Measurements from ENCODE around the gene AMMECR1. TPM values are rescaled to one million over a fixed set of nuclear protein-coding genes. Genes with fewer than 3 reads are reported as not detected.
A peak's percentile ranks its signal among the peaks of the same experiment; 100 is the strongest.

The AMMECR1 gene
- total RNA-seq, 1 donor from 2014 or later, result 5.7 TPM

DNA sequence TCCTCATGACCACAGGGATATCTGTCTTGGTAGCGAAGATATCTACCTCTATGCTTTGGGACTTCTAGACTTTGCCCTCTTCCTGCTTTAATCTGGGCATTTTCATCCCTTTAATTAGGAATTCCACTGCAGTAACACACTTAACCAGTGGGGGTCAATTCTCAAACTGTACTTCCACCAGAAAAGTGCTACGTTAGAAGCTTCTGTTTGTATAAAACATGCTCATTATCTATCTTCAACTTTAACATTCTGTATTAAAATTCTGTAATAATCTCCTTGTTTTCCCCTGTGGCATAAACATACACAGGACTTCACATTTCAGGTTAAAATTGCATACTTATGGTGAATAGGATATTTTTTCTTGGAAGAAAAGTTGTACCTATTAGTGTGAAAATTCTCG lies 105.6 kb downstream of the AMMECR1 start:
- no peak for DNase-seq (ENCODE audit: low spot score)

DNA sequence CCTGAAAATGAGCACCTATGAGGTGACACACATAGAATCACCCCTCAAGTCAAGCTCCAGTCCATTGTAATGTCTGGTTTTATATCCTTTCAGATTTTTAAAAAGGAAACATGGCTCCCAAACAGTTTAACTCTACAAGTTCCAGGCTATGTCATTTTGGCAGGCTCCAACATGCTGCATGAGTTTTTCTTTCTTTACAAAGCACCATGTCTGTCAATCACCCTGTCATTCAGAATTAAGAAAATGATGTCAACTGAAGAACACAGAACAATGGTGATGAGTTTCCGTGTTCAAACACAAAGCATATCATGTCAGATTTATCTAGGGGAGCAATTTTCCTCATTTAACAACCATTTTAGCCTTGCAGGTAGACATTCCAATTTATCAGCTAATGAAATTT lies 106.5 kb downstream of the AMMECR1 start:
- DNase-seq (ENCODE audit: low spot score), result no peak

GRCh38 chrX:110210417-110211139 lies 107.3 kb downstream of the AMMECR1 start:
- no peak for DNase-seq (ENCODE audit: low spot score)

- DNase-seq (ENCODE audit: low spot score), result no peak
These were observed 109.8 kb downstream of the AMMECR1 start for GRCh38 chrX:110208092-110208491.

- no peak for DNase-seq (ENCODE audit: low spot score)
These were observed 112.9 kb downstream of the AMMECR1 start for GRCh38 chrX:110204986-110205385.

GRCh38 chrX:110201799-110202198 lies 116.1 kb downstream of the AMMECR1 start:
- DNase-seq (ENCODE audit: low spot score), result no peak

DNA sequence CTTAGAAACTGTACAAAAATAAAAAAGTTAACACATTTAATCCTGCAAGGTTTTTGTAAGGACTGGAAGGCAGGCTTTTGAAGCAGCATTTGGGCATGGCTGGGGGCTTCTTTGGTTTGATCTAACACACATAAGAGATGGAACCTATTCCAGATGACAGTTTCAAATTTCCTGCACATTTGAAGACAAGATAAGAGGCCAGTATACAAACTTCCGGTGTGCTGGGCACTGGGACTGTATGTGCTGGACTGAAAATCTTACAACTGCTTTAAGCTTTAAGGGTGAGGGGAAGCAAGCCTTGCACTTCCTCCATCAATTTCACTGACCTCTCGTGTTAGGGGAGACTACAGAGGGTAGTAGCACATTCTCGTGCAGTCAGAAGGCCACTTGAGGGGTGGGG lies 122.9 kb downstream of the AMMECR1 start:
- DNase-seq (ENCODE audit: low spot score), result no peak

GRCh38 chrX:110192516-110192915 lies 125.4 kb downstream of the AMMECR1 start:
- DNase-seq (ENCODE audit: low spot score), result no peak

GRCh38 chrX:110188701-110189558 lies 129.0 kb downstream of the AMMECR1 start:
- no peak for DNase-seq (ENCODE audit: low spot score)

DNA sequence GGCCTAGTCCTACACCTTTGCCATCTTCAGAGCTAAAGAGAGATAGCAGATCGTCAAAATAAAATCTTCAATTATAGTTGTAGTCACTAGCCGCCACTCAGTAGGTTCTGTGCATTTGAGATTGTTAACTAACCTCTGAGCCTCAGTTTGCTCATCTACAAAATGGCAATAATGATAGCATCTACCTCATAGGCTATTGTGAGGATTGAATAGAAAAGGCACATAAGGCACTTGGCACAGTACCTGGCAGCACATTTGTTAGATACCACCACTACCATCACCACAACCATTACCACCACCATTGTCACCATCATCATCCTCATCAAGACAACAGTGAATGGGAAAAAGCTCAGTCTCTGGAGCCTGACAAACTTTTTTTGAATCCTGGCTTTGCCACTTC lies 134.6 kb downstream of the AMMECR1 start:
- DNase-seq (ENCODE audit: low spot score), result no peak

DNA sequence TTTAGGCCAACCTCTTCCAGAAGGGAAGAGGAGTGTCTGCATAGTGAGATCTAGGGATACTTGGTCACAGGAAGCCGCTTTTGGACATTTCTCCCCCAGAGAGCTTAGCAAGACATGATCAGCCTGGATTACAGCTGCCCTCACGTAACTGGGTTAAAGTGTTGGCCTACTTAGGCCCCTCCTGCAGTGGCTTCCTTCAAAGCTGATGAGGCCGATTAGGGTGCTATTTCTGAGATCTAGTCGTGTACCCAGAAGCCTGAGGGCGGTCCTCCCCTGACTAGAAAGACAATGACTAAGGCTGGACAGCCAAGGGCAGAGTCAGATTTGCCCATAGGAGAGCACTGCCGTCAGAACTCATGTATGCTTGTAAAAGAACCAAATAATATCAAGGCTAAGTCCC lies 135.0 kb downstream of the AMMECR1 start:
- no peak for DNase-seq (ENCODE audit: low spot score)

- no peak for DNase-seq (ENCODE audit: low spot score)
These were observed 135.5 kb downstream of the AMMECR1 start for GRCh38 chrX:110182362-110182761.

- DNase-seq (ENCODE audit: low spot score), result no peak
These were observed 136.3 kb downstream of the AMMECR1 start for GRCh38 chrX:110181459-110182137.

GRCh38 chrX:110180928-110181310 lies 137.0 kb downstream of the AMMECR1 start:
- no peak for DNase-seq (ENCODE audit: low spot score)

- DNase-seq (ENCODE audit: low spot score), result no peak
These were observed 137.5 kb downstream of the AMMECR1 start for GRCh38 chrX:110180176-110180927.

DNA sequence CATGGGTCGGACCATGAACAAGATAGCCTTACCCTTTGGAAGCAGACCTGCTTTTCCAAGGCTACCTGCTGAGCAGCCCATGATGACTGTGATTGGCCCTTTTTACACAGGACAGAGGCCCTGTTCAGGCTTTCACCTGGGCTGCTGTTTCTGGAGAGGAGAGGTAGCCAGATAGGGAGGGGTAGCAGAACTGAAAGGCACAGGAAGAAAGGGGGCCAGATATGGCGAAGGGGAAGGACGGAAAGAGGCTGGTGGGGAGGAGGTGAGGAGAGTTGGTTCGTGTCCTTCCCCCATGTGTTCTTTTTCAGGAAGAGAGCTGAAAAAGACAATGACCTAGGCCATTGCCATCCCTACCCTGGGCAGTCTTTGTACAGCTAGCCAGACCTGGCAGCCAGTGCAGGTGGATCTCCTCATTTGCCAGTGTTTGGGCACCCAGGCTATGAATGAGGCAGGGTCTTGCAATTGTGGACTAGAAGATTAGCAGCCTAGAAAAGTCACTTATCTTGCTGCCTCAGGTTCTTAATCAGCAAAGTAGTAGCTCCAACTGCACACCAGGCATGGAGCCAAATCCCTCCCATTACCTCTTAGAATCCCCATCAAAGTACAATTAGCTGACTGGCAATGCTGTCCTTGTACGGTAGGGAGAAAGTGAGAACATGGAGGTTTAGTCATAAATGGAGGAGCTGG lies 139.6 kb downstream of the AMMECR1 start:
- DNase-seq (ENCODE audit: low spot score), result no peak

DNA sequence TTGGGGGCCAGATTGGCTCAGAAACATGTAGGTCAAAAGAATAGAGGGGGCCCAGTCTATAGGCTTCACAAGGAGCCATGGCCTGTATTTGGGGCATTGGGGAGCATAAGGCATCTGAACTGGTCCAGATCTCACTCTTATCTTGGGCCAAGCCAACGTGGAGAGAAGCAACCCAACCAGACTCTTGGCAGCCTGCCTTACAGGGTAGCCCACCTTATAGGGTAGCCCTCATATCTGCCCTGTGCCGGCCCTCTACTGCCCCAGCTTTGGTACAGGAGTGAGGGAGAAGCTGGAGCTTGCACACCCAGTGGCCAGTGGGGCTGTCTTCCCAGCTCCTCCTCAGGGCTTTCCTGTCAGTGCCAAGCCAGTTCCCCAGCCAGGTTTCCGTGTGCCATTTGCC lies 142.2 kb downstream of the AMMECR1 start:
- DNase-seq (ENCODE audit: low spot score), result no peak

DNA sequence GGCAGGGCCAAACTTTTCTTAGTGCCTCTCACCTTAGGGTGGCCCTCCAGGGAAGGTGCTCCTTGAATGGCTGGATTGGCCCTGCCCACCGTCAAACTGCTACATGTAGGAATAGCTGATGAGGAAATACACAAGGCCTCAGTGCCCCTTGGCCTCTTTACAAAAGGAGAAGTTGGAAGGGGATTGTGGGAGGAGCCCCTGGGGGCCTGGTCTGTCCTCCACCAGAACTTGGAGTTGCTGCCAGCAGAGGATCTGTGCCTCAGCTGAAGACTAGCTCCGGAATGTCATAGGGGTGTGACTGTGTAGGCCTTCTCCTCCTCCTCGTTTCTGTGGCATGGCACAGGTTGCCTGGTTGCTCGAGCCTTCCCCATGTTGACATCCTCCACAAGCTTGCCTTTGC lies 142.7 kb downstream of the AMMECR1 start:
- no peak for DNase-seq (ENCODE audit: low spot score)

- peak; percentile 37 for DNase-seq (ENCODE audit: low spot score)
These were observed 144.4 kb downstream of the AMMECR1 start for GRCh38 chrX:110173192-110174175.

DNA sequence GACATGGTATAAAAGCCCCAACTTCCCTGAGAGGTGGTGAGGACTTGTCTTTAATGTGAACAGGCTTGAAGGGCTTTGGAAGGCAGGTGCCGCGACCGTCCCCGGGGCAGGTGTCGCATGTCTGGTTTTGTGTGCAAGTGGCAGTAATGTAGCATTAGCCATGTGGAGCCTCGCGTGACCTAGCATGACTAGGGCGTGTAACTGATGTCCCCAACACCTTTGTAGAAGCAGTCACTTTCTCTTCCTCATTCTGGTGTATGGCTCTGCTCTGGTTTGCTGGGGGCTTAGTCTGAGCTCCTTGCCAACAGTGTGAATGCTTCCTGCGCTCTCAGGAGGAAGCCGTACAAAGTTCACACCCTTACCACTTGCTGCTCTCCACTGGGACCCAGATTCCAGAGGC lies 145.7 kb downstream of the AMMECR1 start:
- no peak for DNase-seq (ENCODE audit: low spot score)

Data from mucosa of gallbladder (tissue), 1 donor.